Activated gamma-delta T cell treated with Interleukin-2 at 50 U/mL for 16 hours (primary cell): ENCODE measurements around the gene CCDC170.

Source experiments
- DNase-seq: peaks from one replicate; pipeline ENCODE4 v3.0.0-alpha.2; 2020

Gene CCDC170

DNA sequence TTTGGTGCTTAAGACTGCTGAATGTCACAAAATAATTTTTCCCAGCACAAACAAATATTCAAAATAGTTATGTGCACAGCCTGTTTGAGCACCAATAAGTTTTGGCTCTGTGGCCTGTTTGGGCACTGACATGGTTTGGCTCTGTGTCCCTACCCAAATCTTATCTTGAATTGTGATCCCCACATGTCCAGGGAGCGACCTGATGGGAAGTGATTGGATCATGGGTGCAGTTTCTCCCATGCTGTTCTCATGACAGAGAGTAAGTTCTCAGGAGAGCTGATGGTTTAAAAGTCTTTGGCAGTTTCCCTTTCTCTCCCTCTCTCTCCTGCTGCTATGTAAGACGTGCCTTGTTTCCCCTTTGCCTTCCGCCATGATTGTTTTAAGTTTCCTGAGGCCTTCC lies 167.7 kb downstream of the CCDC170 start:
- DNase-seq: no peak

DNA sequence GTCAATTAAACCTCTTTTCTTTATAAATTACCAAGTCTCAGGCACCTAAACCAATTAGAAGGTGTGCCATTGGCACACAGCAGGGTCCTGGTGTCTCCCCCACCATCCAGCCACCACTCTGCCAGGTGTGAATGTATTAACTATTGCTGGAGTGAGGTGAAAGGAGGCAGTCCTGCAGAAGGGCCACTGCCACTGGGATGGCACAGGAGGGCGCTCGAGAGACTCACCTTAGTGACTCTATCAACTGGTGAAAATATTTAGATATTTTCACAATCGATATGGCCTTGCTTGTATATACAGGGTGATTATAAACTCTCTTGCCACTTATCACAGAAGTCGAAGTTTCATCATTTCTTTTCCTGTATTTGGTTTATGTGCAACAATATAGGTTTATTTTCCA lies 168.1 kb downstream of the CCDC170 start:
- no peak for DNase-seq

DNA sequence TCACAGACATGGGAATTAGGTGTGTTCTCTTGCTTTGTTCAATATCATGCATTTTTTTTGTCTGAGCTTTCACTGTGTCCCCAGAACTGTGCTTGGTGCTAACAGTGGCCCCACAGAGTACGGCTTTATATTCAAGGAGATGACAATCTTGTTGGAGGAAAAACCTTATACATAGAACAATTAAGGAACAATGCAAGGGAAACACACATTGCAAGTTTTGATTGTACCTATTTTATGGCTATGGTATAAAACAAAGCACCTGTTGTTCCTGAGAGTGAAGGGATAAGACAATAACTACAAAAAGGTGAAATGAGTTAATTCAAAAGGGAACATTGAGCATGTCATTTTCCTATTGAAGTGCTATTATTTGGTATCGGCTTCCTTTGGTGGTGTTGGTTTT lies 169.7 kb downstream of the CCDC170 start:
- DNase-seq: no peak

DNA sequence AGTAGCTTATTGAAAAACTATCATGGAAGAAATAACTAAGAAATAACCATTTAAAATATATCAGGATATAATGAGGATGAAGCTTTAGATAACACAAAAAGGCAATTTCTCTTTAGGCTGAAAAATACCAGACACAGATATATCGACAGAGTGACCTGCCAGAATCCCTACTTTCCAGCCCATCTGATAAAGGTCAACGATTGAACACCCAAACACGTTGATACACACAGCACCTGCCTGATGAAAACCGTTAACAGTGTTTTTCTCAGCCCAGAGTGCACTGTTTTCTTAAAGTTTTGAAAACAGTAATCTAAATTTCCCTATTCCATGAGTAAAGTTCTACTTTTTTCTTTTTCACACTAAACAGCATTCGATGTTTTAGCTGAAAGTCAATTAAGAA lies 170.6 kb downstream of the CCDC170 start:
- no peak for DNase-seq

DNA sequence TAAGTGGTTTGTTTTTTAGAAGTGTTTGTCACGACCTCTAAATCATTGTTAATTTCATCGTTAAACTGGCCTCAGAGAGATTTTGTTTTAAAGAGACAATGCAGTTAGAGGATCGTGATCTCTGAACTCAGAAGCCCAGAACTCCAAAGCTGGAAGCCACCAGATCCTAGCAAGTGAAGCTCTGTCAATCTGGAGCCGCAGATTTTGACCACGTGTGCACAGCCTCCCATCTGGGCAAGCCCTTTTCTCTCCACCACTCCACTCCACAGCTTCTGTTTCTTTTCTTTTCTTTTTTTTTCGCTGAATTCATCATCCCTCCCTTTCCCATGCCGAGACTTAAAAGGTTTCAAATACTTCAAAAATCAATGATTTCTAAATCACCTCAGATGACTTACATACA lies 171.5 kb downstream of the CCDC170 start:
- no peak for DNase-seq

DNA sequence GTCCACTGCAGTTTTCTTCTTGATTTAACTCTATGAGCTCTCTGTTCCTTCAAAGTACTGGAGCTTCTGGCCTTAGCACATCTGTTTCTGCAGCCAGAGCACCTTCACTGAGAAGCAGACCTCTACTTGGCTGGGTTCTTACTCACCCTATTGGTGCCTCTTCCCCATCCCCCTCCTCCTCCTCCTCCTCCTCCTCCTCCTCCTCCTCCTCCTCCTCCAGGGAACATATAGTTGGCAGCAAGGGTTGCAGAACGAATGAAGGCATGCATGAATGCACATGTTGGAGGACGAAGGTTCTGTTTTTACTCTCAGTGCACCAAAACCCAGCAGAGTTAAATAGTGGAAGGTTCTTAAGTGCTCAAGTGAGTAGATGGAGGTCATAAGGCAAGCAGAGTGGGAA lies 172.7 kb downstream of the CCDC170 start:
- DNase-seq: no peak

DNA sequence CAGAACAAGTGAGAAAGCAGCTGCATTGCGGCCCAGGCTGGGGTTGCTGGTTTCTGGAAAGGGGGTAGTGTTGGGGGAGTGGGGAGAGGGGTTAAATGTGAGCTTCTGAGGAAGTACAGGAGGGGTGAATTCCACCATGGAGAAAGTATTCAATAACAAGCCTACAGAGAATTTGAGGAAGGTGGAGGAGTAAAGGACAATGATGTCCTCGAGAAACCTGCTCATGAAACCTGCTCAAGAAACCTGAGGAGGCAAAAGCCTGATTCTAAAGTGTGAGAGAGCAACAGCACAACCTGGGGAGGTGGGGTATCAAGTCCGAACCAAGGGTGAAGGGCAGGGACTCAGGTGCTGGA lies 175.4 kb downstream of the CCDC170 start:
- no peak for DNase-seq

DNA sequence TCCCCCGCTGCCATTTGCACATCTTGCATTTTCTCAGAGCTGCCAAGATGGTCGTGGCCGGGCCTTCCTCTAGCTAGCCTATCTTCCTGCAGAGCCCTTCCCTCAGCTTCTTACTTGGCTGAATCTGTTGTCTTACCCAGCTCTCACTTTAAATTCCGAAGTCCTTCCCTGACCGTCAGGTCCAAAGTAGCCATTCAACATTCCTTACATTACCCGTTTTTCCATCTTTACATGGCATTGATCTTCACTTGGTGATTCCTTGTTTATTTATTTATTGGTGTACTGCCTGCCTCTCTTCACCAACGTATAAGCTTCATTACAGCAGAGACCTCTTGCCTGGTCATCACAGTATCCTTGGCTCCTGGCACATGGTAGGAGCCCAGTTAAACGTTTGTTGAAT lies 176.3 kb downstream of the CCDC170 start:
- no peak for DNase-seq
